Brain pericyte (primary cell): ENCODE results near the gene POM121L12.

Experiments
- DNase-seq: peaks from one replicate; pipeline ENCODE4 v3.0.0-alpha.2; 2012; ENCODE audit warnings: low read depth, low spot score

POM121L12 gene

GRCh38 chr7:53035499-53036412, at the start of gene POM121L12:
POM121L12 (plus strand) TSS chr7:53035633; CDS start chr7:53035672, 39 bp downstream.
- no peak for DNase-seq

GRCh38 chr7:52992001-52992400, 43.4 kb upstream of the POM121L12 start:
- DNase-seq: no peak

- DNase-seq: no peak
Measured at GRCh38 chr7:52992479-52993162, 42.8 kb upstream of the POM121L12 start.

- no peak for DNase-seq
Measured at GRCh38 chr7:52995676-52996075, 39.8 kb upstream of the POM121L12 start.

GRCh38 chr7:53001221-53001620, 34.2 kb upstream of the POM121L12 start:
- no peak for DNase-seq

- no peak for DNase-seq
Measured at GRCh38 chr7:53002389-53002788, 33.0 kb upstream of the POM121L12 start.

GRCh38 chr7:53003653-53004445, 31.6 kb upstream of the POM121L12 start:
- no peak for DNase-seq

GRCh38 chr7:53013925-53014324, 21.5 kb upstream of the POM121L12 start:
- no peak for DNase-seq

- no peak for DNase-seq
Measured at GRCh38 chr7:53015463-53015862, 20.0 kb upstream of the POM121L12 start.

GRCh38 chr7:53022893-53023292, 12.5 kb upstream of the POM121L12 start:
- no peak for DNase-seq

GRCh38 chr7:53048638-53049037, 13.2 kb downstream of the POM121L12 start:
- DNase-seq: no peak

- no peak for DNase-seq
Measured at GRCh38 chr7:53050433-53050832, 15.0 kb downstream of the POM121L12 start.

GRCh38 chr7:53059591-53059990, 24.2 kb downstream of the POM121L12 start:
- DNase-seq: no peak

GRCh38 chr7:53060066-53060465, 24.6 kb downstream of the POM121L12 start:
- no peak for DNase-seq

- DNase-seq: no peak
Measured at GRCh38 chr7:53062796-53063195, 27.4 kb downstream of the POM121L12 start.

- DNase-seq: no peak
Measured at GRCh38 chr7:53068673-53069072, 33.2 kb downstream of the POM121L12 start.

- no peak for DNase-seq
Measured at GRCh38 chr7:53070883-53071282, 35.5 kb downstream of the POM121L12 start.
